K562 (cell line): ENCODE data around the gene SEPTIN12. TPM values are rescaled to one million over a fixed set of nuclear protein-coding genes. Genes with fewer than 3 reads are reported as not detected.

Experiments
- BRD4 ChIP-seq: fragments of 200-600 bp; sonication (generic); IDR thresholded peaks from 2 replicates; pipeline ENCODE4 v1.6.1; 2017; ENCODE audit warnings: inconsistent platforms
- E2F3 ChIP-seq: fragments of 250-450 bp; sonication (Bioruptor Pico); IDR thresholded peaks from 2 replicates; pipeline ENCODE4 v1.4.0; 2020; ENCODE audit warnings: mild to moderate bottlenecking
- GATA2 ChIP-seq: sonication (generic); formaldehyde crosslinking; IDR thresholded peaks from 2 replicates; pipeline ENCODE4 v1.4.0; 2020; ENCODE audit warnings: mild to moderate bottlenecking, missing genetic modification reagents
- ILK ChIP-seq: fragments of 450-650 bp; IDR thresholded peaks from 2 replicates; pipeline ENCODE4 v1.6.1; 2016; ENCODE audit warnings: missing genetic modification characterization, low read depth, mild to moderate bottlenecking, missing compliant biosample characterization, moderate library complexity, borderline replicate concordance
- KHSRP ChIP-seq: fragments of 450-650 bp; IDR thresholded peaks from 2 replicates; pipeline ENCODE4 v1.6.1; 2017
- MAZ ChIP-seq, 2 experiments: fragments of 450-650 bp in 1 of 2; sonication (generic) in 1 of 2; formaldehyde crosslinking; IDR thresholded peaks in 1 of 2; conservative IDR thresholded peaks in 1 of 2; 2 replicates each; pipeline versions ENCODE4 v1.4.0 to v1.5.0; 2020; ENCODE audit warnings: mild to moderate bottlenecking in 1 of 2, missing genetic modification reagents in 1 of 2
- NEUROD1 ChIP-seq: fragments of 150-350 bp; IDR thresholded peaks from 2 replicates; pipeline ENCODE4 v1.6.1; 2014; ENCODE audit warnings: borderline replicate concordance, low read length, low read depth; ENCODE audit not compliant: partially characterized antibody
- POLR2AphosphoS5 ChIP-seq: IDR thresholded peaks from 2 replicates; pipeline ENCODE4 v1.6.1; 2011; ENCODE audit warnings: mild to moderate bottlenecking, low read depth, low read length, moderate library complexity; ENCODE audit not compliant: control insufficient read depth, insufficient read depth
- SP2 ChIP-seq: IDR thresholded peaks from 2 replicates; pipeline ENCODE4 v1.6.1; 2011; ENCODE audit warnings: mild to moderate bottlenecking, low read depth, low read length, moderate library complexity; ENCODE audit not compliant: poor library complexity, severe bottlenecking; ENCODE audit errors: extremely low read depth
- ZBTB7A ChIP-seq: IDR thresholded peaks from 2 replicates; pipeline ENCODE4 v1.6.1; 2011; ENCODE audit warnings: low read depth, mild to moderate bottlenecking, low read length, moderate library complexity, borderline replicate concordance; ENCODE audit not compliant: control insufficient read depth
- ZC3H4 ChIP-seq: sonication (generic); formaldehyde crosslinking; IDR thresholded peaks from 2 replicates; pipeline ENCODE4 v1.9.0; 2021; ENCODE audit warnings: missing genetic modification reagents, borderline replicate concordance
- ZNF239 ChIP-seq: fragments of 250-450 bp; sonication (Bioruptor Pico); IDR thresholded peaks from 2 replicates; pipeline ENCODE4 v1.4.0; 2020; ENCODE audit warnings: mild to moderate bottlenecking
- ZNF699 ChIP-seq: fragments of 250-450 bp; sonication (Bioruptor Pico); IDR thresholded peaks from 2 replicates; pipeline ENCODE4 v1.8.0; 2021; ENCODE audit warnings: mild to moderate bottlenecking, moderate library complexity; ENCODE audit not compliant: insufficient replicate concordance
- ZNF79 ChIP-seq: fragments of 250-450 bp; sonication (Bioruptor Pico); IDR thresholded peaks from 2 replicates; pipeline ENCODE4 v1.4.0; 2020; ENCODE audit warnings: low read depth, mild to moderate bottlenecking, moderate library complexity
- polyA plus RNA-seq, 8 experiments: library from polyadenylated mRNA; depleted of rRNA in 4 of 8; stranded (reverse) in 5 of 8; unstranded in 3 of 8; fragments of >200 nt; fragmentation: Nextera tagmentation in 2 of 8; fragmentation: Illumina TruSeq in 1 of 8; extraction: Ambion mirVana in 2 of 8; extraction: Trizol in 1 of 8; gene quantifications; 2 replicates each; pipeline versions ENCODE4 v1.2.1 to v1.2.3, GENCODE V29; 2011 to 2014; ENCODE audit warnings: inconsistent platforms in 1 of 8, missing spikeins in 1 of 8
- total RNA-seq, 7 experiments: library from RNA; depleted of rRNA in 6 of 7; stranded (reverse); fragments of >200 nt in 6 of 7; fragmentation: Illumina TruSeq in 2 of 7; extraction: Trizol in 2 of 7; gene quantifications; 2 replicates each; pipeline versions ENCODE4 v1.2.1 to v1.2.3, GENCODE V29; 2011 to 2021; ENCODE audit warnings: low replicate concordance in 1 of 7
- TF ChIP-seq, protein P1 (sequence below), 2 experiments: IDR thresholded peaks in 1 of 2; conservative IDR thresholded peaks in 1 of 2; 2 replicates each; pipeline ENCODE4 v1.6.1; 2016; ENCODE audit warnings: low read depth in 2 of 2, mild to moderate bottlenecking in 1 of 2, missing compliant biosample characterization in 1 of 2, missing genetic modification characterization in 1 of 2, moderate library complexity in 1 of 2
- TF ChIP-seq, protein P2 (sequence below), 3 experiments: fragments of 200-800 bp in 1 of 3; fragments of 250-450 bp in 1 of 3; fragments of 450-650 bp in 1 of 3; sonication (Bioruptor Pico) in 1 of 3; sonication (Bioruptor generic) in 1 of 3; formaldehyde crosslinking in 1 of 3; IDR thresholded peaks; 2 replicates each; pipeline versions ENCODE4 v1.6.1 to v1.8.0; 2016 to 2022; ENCODE audit warnings: mild to moderate bottlenecking in 2 of 3, missing genetic modification characterization in 2 of 3, missing compliant biosample characterization in 1 of 3, moderate library complexity in 1 of 3
- TF ChIP-seq, protein P3 (sequence below): sonication (generic); formaldehyde crosslinking; IDR thresholded peaks from 2 replicates; pipeline ENCODE4 v1.8.0; 2022; ENCODE audit warnings: missing genetic modification reagents, mild to moderate bottlenecking, moderate library complexity, borderline replicate concordance

SEPTIN12 gene
- total and polyA plus RNA-seq, 9 of the 15 experiments (the other 6 are each of a cell fraction or from before 2014, with no cell fraction given) = not detected

DNA sequence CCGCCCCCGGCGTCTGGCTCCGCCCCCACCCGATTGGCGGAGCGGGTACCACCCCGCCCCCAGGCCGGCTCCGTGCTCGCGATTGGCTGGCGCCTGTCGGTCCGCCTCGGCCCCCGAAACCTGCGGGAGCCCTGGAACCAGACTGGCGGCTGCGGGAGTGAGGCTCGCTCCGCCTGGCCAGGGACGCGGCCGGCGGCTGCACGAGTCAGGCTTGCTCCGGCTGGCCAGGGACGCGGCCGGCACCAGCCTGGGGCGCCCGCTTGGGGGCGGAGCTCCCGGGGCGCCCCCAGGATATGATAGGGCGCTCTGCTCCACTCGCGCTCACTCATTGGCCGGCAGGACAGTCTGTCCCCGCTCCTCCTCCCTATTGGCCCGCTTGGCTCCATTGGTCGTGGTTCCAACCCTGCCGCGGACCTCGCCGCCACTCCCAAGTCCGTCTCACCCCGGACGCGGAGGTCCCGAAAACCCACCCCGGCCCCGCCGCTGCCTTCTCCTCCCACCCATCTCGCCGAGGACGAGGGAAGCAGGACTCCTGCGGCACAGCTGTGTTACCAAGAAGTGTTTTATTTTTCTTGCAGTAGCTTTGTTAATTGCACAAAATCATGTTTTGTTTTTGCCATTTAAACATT lies 14.6 kb upstream of the SEPTIN12 start (continued):
- TF ChIP-seq, protein P1, sequence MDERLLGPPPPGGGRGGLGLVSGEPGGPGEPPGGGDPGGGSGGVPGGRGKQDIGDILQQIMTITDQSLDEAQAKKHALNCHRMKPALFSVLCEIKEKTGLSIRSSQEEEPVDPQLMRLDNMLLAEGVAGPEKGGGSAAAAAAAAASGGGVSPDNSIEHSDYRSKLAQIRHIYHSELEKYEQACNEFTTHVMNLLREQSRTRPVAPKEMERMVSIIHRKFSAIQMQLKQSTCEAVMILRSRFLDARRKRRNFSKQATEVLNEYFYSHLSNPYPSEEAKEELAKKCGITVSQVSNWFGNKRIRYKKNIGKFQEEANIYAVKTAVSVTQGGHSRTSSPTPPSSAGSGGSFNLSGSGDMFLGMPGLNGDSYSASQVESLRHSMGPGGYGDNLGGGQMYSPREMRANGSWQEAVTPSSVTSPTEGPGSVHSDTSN (CRISPR knock-in tag; IDR thresholded peaks at IDR 0.05; ENCODE audit: low read depth) = peak; percentile 90
- TF ChIP-seq, protein P1 (tag; conservative IDR thresholded peaks at IDR 0.05; ENCODE audit: low read depth) = peak; percentile 93
- TF ChIP-seq SP2 = peak; percentile 82
- TF ChIP-seq, protein P2, sequence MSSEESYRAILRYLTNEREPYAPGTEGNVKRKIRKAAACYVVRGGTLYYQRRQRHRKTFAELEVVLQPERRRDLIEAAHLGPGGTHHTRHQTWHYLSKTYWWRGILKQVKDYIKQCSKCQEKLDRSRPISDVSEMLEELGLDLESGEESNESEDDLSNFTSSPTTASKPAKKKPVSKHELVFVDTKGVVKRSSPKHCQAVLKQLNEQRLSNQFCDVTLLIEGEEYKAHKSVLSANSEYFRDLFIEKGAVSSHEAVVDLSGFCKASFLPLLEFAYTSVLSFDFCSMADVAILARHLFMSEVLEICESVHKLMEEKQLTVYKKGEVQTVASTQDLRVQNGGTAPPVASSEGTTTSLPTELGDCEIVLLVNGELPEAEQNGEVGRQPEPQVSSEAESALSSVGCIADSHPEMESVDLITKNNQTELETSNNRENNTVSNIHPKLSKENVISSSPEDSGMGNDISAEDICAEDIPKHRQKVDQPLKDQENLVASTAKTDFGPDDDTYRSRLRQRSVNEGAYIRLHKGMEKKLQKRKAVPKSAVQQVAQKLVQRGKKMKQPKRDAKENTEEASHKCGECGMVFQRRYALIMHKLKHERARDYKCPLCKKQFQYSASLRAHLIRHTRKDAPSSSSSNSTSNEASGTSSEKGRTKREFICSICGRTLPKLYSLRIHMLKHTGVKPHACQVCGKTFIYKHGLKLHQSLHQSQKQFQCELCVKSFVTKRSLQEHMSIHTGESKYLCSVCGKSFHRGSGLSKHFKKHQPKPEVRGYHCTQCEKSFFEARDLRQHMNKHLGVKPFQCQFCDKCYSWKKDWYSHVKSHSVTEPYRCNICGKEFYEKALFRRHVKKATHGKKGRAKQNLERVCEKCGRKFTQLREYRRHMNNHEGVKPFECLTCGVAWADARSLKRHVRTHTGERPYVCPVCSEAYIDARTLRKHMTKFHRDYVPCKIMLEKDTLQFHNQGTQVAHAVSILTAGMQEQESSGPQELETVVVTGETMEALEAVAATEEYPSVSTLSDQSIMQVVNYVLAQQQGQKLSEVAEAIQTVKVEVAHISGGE (CRISPR knock-in tag; IDR thresholded peaks at IDR 0.05) = peak in 1 of 3 experiments; percentile 59; a peak in 2 of 6 replicates
- peak; percentile 13 to 52; a peak in 1 of 4 replicates for TF ChIP-seq MAZ (CRISPR knock-in tag; conservative IDR thresholded peaks at IDR 0.05 in 1 of 2, IDR thresholded peaks at IDR 0.05 in 1 of 2)
- peak; percentile 46; the same call in 1 of the 2 replicates for TF ChIP-seq ZBTB7A
- no peak for TF ChIP-seq ZNF239 (CRISPR knock-in tag)
- no peak for TF ChIP-seq ZNF699 (CRISPR knock-in tag)
- peak; percentile 38; the same call in 1 of the 2 replicates for TF ChIP-seq POLR2AphosphoS5
- TF ChIP-seq, protein P3, sequence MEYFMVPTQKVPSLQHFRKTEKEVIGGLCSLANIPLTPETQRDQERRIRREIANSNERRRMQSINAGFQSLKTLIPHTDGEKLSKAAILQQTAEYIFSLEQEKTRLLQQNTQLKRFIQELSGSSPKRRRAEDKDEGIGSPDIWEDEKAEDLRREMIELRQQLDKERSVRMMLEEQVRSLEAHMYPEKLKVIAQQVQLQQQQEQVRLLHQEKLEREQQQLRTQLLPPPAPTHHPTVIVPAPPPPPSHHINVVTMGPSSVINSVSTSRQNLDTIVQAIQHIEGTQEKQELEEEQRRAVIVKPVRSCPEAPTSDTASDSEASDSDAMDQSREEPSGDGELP = no peak
- peak; percentile 93 for TF ChIP-seq NEUROD1
- no peak for TF ChIP-seq BRD4
- TF ChIP-seq ZC3H4 (CRISPR knock-in tag) = no peak
- no peak for TF ChIP-seq ILK (tag)
- no peak for TF ChIP-seq KHSRP
- no peak for TF ChIP-seq GATA2
- no peak for TF ChIP-seq E2F3 (CRISPR knock-in tag)
- TF ChIP-seq ZNF79 (CRISPR knock-in tag) = no peak
